ENCODE data around the gene LRRC17.

LRRC17 gene, protein sequence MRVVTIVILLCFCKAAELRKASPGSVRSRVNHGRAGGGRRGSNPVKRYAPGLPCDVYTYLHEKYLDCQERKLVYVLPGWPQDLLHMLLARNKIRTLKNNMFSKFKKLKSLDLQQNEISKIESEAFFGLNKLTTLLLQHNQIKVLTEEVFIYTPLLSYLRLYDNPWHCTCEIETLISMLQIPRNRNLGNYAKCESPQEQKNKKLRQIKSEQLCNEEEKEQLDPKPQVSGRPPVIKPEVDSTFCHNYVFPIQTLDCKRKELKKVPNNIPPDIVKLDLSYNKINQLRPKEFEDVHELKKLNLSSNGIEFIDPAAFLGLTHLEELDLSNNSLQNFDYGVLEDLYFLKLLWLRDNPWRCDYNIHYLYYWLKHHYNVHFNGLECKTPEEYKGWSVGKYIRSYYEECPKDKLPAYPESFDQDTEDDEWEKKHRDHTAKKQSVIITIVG
- 0 to 1.5 (median 0.19) reads per million in 18 experiments for total RNA-seq

DNA sequence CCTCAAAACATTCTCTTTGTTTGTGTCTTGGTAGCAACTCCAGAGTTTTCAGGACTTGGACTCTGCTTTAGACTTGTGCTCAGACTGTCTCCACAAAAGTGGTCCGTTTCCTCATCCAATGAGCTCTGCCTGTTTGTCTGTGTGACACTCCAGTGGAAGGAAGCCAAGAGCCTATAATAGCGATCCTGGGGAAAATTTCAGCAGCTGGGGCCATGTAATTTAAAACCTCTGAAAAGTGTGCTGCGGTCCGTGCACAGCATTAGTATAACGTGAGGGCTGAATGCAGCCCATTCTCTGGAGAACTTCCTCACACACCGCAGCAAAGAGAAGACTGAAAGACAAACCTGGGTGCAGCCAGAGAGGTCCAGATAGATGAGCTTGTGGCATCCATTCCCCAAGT is at the start of gene LRRC17:
TSS of gene LRRC17 (plus strand) at position 259 of the 400 bp plus-strand sequence. CDS start 20,914 bp downstream, outside the sequence.
- DNase-seq: no peak

DNA sequence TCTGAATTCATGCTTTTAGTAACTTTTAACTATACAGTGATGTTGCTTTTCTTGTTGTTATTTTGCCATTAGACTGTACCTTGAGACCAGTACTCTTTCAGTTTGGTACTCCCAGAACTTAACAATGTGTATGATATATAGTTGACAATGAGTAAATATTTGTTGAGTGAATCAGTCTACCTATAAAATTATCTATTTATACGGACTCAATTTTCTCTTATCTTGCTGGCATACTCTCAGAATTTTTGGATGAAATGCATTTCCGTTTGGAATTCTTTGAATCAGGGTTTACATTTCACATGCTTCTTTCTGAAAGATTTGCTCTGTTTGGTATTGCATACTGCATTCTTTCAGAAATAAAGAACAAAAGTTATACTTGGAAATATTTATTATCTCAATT is 47.8 kb upstream of the LRRC17 start:
- no peak for DNase-seq

DNA sequence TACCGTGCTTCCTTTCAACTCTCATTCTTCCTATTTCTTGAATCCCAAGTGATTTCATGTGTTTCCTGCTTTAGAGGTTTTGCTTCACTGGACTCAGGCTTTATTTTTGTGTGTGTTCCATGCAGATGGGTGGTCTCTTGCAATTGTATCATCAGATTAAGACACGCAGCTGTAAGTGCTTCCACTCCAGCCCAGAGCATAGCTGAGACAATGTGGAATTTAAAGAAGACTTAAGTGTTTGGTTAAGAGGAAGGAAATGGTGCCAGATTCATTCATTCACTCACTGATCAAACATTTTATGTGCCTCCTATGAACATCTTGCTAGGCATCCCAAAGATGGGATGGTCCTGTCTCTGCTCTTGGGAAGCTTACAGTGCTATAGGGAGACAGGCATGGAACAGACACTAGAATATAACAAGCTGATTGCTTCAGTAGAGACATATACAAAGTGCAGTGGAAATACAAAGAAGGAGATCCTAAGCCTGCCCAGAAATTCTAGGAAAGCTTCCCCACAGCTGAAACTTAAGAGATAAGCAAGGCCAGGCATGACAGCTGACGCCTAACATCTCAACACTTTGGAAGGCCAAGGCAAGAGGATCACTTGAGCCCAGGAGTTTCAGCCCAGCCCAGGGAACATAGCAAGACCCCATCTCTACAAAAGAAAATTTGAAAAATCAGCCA is 46.1 kb upstream of the LRRC17 start:
- DNase-seq: no peak

DNA sequence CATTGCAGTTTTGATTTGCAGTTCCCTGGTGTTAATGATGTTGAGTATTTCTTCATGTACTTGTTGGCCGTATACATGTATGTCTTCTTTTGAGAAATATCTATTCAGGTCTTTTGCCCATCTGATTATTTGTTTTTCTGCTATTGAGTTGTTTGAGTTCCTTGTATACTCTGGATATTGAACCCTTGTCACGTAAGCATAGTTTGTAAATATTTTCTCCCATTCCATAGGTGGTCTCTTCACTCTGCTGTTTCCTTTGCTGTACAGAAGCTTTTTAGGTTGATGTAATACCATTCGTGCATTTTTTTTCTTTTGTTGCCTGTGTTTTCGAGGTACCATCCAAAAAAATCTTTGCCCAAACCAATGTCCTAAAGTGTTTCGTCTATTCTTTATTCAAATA is 43.6 kb upstream of the LRRC17 start:
- DNase-seq: no peak

DNA sequence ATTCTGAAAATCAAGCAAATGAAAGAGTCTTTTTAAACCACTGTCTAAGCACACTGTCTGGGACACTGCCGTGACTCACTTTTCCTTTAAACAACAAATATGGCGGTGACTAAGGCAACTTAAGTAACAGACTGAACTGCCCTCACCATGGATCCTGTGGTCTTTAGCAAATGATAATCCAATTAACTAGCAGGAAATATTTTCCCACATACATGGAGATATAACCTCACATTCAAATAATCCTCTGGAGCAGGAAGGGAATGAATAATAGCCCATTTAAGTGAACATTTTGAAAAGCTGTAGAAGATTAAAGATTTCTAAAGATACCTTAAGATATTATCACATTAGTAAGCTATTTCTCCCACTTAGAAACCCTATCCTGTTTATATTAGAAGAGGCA is 40.3 kb upstream of the LRRC17 start:
- DNase-seq: no peak

DNA sequence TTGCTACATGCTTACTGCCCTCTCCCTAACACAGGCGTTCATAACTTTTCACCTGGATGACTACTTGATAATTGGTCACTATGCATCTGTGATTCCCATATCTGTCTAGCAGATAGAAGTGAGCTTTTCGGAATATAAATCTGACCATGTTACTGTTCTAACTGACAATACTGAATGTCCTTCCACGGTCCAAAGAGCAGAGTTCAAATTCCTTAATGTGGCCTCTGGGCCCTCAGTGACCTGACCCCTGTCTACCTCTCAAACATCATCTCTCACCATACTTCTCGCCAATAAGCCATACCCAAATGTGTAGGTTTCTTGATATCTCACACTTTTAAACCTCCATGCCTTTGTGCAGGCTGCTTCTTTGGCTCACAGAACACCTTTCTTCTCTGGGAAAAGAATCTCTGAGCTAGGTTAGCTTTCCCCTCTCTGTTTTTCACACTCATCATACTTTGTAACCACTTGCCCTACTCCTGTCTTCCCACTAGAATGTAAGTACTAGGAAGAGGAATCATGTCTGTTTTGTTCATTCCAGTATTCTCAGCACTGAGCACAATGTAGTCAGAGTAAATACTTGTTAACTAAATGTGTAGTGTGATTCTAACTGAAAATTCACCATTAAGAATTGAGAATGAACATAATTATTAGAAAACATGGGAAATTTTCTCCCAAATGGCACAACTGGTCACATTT is 39.2 kb upstream of the LRRC17 start:
- no peak for DNase-seq

DNA sequence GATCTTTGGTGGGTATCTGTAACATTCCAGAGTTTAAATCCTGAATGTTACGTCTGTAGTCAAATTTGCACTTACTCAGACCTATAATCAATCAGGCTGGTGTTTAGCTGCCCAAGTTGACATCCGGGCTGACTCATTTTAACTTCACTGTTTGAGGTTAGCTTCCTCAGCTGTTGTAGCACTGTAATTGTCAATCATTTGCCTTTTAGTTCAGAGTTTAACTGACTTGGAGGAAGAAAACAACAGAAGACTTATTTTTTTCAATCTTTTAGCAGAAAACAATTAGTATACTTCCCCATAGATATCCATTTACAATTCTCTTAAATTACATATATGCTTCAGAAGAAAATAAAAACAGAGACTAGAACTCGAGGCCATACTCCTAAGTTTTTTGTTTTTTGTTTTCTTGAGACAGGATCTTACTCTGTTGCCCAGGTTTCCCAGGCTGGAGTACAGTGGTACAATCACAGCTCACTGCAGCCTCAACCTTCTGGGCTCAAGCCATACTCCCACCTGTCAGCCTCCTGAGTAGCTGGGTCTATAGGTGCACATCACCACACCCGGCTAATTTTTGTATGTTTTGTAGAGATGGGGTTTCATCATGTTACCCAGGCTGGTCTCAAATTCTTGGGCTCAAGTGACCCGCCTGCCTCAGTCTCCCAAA is 38.5 kb upstream of the LRRC17 start:
- no peak for DNase-seq

DNA sequence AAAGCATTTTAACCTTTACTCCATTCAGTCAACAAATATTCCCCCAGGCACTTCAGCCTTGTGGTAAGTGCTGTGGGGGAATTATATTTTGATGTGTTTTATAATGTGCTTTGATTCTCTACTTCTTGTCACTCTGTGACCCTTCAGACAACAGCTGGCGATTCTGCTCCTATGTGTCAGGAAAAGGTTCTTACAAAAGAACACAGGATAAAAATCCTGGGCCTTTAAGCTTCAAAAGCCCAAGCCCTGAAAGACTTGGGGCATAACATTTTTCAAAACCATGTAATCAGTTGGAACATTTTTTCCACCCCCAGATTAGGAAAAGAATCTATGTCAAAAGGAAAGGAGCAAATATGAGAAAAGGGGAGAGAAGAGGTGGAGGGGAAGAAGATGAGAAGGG is 37.8 kb upstream of the LRRC17 start:
- DNase-seq: no peak

DNA sequence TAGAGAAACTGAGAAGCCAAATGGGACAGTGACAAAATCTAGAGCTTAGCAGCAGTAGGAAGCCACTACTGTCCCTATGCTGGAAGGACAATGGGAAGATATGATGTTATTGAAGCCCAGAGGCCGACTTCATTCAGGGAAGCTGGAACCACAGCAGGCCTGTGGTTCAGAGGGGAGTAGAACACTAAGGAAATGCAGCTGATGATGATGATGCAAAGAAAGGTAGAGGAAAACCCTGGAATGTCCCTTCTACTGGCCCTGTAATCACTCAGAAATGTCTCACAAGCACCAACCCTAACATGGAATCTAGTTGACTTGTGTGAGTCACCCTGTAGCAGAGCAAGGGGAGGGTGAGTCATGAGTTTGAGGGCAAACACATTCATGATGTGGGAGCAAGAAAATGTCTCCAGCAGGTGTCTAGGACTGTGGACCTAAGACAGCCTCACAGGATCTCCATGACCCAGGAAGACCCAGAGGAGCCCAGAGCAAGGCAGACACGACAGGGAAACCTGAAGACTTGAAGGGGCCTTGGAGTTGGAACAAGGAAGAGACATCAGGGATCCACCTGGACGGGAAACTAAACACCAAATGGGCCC is 37.0 kb upstream of the LRRC17 start:
- DNase-seq: peak in 1 of 2 donors; percentile 34

DNA sequence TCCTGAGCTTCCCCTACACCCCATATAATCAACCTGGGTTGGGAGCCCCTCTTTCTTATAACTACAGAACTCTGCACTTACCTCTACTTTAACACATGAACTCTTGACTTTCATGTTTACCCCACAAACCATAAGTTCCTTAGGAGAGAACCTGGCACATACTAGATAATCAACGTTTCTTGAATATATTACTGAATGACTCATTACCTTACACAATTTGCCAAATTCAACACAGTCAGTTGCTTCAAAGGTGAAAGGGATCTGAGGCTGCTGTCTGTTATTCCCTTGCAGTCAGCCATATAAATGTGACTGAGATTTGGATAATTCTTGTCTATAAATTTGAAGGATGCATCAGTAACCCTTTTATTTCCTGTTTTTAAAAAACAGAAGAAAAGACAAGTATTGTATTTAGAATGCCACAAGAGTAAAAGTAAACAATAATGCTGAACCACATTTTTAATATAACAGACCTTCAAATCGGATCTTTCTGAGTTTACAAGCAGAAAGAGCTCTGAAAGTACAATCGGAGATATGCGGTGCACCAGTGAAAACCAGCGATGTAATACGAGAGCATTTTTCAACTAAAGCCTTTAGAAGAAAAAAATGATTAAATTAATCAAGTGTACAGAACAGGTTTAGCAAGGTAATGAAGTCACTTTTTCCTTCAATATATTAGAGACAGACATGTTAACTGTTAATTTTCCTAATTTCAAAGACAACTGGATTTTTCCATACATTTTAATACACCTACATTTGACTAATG is 29.5 kb upstream of the LRRC17 start:
- no peak for DNase-seq

DNA sequence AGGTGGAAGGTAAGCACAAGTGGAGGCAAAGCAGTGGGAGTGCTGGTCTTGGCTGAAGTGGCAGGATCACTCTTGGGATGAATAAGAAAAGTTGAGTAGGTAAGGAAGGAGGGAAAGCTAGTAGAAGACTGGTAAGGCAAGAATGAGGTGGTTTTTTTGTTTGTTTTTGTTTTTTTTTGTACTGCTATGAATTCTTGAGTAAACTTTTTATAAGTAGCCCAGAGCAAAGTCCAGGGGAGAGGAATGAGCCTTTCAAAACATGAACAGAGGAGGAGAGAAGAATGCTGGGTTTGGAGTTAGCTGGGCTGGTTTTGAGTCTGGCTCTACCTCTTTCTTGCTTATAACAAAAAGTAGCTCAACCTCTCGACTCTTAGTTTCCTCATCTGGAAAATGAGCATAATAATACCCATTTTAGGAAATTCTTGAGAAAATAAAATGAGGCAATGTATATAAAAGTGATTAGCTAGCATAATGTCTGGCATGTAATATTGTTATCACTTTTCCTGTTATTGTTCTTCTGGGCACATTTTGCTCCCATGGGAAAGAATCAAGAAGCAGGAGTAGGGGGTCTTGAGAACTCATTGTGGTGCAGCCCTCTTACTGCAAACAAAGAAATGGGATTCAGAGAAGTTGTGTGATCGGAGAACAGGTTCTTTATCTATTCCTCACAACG is 24.1 kb upstream of the LRRC17 start:
- no peak for DNase-seq

DNA sequence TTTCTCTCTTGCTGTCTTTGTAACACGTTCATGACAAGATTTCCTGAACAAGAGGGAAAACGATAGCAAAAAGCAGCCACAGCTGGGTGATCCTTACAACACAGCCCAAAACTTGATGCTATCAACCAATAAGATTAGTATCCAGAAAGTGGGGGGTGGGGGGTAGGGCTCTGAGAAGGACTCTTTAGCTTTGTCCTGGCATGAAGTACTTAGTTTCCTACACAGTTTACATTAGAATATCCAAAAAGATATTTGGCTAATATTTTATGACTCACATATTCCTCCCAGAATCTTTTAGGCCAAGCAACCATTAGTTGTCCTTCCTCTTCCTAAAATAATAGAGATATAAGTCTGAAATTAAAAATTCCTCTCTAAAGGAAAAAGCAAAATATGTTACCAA is 22.9 kb upstream of the LRRC17 start:
- no peak for DNase-seq

DNA sequence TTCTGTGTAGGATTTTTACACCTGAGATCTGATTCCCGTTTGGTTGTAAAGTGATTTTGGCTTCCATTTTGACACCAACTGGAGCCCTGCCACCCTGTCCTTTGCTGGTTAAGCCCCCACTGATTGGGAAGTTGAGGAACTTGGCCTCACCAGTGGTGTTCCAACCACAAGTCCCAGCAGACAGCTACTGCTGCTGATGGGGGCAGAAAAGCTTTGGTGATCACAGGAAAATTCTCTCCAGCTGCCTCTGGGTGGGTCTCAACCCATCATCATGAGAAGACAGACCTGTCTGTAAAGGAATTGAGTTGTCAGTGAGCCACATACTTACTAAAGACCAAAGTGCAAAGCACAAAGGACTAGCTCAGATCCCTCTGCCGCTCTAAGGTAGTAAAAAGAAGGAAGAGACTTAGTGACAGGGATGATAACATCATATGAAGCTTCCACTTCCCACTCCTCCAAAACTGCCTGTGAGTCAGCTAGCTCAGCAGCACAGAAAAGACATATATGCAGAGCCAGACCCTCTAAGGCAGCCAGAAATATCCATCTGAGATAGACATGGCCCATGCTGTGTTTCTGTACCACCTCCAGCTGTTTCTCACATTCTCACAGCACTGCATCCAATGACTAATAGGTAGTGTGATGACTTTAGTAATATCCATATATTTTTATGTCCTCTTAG is 22.4 kb upstream of the LRRC17 start:
- peak; percentile 61 to 71 for DNase-seq

DNA sequence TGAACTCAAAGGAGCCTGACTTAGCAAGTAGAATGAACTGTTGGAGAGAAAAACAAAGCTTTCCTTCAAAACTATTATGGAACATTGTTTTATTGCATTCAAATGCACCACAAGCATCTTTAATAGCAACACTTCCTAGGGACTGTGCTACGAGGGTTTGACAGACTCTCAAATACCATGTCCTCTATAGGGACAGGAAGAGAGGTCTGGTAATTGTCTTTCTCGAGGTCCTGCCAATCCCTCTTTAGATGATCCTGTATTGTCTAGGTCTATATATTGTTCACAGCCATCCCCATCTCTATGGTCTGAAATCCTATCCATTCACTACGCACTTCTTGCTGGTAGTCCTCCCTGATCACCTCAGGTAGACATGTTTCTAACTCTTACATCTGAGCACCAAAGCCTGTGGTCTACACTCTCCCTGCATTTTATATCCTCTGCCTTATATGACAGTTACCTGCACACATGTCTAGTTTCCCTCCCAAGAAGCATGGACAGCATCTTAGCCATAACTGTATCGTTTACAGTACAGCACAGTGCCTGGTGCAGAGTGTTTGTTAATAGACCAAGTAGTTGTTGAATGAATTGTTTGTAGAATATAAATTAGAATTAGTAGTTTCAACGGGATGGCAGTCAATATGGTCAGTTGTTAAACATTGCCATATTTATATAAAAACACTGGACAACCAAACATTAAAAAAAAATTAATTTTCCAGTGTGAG is 21.7 kb upstream of the LRRC17 start:
- no peak for DNase-seq

DNA sequence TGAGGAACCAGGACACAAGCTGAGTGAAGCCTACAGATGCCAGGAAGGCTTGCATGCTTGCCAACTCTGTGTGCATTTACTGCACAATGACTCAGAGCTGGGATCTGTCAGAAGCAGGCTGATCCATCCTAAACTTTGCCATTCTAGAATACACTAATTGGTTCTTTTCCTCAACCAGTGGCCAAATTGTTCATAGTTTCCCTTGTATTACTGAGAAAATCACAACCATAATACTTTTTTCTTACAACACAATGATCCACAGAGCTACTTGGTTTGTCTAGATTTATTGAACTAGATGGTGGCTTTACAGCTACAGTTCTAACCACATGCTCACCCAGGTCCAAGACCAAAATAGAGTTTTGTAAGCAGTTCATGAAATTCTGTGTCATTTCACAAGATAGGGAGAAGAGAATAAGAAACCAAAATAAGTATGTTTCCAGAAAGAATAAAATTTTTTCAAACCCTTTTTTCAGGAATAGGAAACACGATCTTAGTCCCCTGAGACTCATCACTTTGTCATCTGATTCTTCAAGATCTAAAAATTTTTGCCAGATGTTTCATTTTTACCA is 21.0 kb upstream of the LRRC17 start:
- peak in 1 of 2 donors; percentile 14 for DNase-seq

DNA sequence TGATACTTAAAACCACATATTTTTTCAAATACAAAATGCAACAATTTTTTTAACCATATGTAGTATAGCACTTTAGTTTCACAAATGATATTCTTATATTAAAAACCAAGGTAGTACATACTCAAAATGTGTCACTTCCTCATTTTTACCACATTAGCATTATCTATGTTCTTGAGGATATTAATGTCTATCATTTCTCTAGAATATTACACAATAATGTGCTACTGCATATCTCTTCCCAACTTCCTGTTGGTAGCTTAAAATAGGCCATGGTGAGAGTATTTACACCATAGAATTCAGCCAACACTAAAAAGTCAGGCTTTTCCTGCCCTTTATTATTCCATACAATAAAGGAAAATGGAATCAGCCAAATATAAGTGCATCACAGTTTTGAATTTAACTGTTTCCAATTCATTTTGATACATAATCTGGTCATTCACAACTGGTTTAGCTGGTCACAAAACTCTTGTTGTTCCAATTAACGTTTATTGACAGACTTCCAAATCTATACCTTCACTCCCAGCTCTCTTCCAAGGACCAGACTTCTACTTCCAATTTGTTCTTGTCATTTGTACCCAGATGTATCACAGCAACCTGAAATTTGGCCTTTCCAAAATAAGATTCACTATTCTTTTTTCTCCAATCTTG is 20.0 kb upstream of the LRRC17 start:
- peak; percentile 5 to 83 for DNase-seq

DNA sequence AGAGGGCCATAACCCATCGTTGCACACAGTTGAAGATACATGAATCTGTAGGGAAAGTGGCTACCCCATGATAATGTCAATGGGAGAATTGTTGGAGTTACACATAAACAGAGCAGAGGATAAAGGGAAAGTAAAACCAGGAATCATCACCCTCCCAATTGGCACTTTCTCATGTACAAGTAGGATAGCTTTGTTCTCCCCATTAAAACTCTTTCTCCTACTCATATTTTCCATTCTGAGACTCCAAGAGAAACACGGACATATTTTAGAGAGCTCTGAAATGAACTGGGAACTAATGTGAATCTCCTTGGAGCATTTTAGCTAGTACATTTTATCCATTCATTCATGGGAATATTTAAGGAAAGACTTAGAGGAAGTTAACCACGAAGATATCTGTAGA is 17.2 kb upstream of the LRRC17 start:
- no peak for DNase-seq

DNA sequence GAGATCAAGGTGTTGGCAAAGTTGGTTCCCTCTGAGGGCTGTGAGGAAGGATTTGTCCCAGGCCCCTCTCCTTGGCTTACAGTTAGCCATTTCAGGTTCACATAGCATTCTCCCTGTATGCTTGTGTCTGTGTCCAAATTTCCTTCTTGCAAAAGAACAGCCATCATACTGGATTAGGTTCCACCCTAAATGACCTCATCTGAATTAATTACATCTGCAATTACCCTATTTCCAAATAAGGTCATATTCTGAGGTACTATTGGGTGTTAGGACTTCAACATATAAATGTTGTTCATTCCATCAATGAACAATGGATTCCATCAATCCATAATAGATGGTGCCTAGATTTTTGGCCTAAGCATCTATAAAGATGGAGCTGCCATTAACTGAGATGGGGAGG is 16.2 kb upstream of the LRRC17 start:
- DNase-seq: peak in 1 of 2 donors; percentile 34

DNA sequence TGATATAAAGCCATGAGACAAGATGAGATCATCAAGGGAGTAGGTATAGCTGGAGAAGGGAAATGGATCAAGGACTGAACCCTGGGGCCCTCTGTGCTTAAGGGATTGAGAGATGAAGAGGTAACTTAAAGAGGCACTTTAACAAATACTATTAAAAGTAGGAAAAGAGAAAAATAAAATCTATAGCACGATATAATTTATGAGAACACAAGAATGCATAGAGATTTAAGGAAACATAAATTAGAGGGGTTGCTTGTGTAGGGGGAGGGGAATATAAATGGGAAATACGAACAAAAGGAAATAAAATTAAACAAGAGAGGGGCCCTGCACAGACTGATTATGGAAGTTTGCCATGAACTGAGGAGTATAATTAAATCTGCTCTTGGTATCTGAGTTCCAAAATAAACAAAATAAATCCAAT is 15.6 kb upstream of the LRRC17 start:
- DNase-seq: no peak
